Neutrophil (primary cell): ENCODE data around the gene NDNF.

Experiments used
- H3K27ac ChIP-seq: fragments of 200-600 bp; sonication (generic); 2 replicates; pipeline ENCODE4 v1.5.1; 2016; ENCODE audit warnings: mild to moderate bottlenecking, moderate library complexity
- H3K27me3 ChIP-seq: fragments of 200-600 bp; sonication (generic); 2 replicates; pipeline ENCODE4 v1.6.0; 2016; ENCODE audit warnings: mild to moderate bottlenecking
- H3K36me3 ChIP-seq: fragments of 200-600 bp; sonication (generic); 2 replicates; pipeline ENCODE4 v1.5.1; 2017
- H3K4me1 ChIP-seq, 2 experiments: fragments of 200-600 bp in 1 of 2; sonication (generic) in 1 of 2; 1 replicate in 1 of 2; 2 replicates in 1 of 2; pipeline versions ENCODE4 v1.5.1 to v1.6.1; 2013 to 2016; ENCODE audit warnings: low read depth in 1 of 2, low read length in 1 of 2, mild to moderate bottlenecking in 1 of 2, moderate library complexity in 1 of 2; ENCODE audit not compliant: control insufficient read depth in 1 of 2, insufficient read depth in 1 of 2
- H3K4me3 ChIP-seq, 2 experiments: fragments of 200-600 bp in 1 of 2; sonication (generic) in 1 of 2; 1 replicate in 1 of 2; 2 replicates in 1 of 2; pipeline ENCODE4 v1.5.1; 2013 to 2016; ENCODE audit warnings: low read depth in 1 of 2, low read length in 1 of 2, mild to moderate bottlenecking in 1 of 2, moderate library complexity in 1 of 2
- H3K9me3 ChIP-seq: fragments of 200-600 bp; sonication (generic); 2 replicates; pipeline ENCODE4 v1.5.1; 2016
- TF ChIP-seq, protein P1 (sequence below): fragments of 200-600 bp; sonication (generic); IDR thresholded peaks from 2 replicates; pipeline ENCODE4 v1.5.1; 2016; ENCODE audit warnings: antibody characterized with exemption

Gene NDNF

DNA sequence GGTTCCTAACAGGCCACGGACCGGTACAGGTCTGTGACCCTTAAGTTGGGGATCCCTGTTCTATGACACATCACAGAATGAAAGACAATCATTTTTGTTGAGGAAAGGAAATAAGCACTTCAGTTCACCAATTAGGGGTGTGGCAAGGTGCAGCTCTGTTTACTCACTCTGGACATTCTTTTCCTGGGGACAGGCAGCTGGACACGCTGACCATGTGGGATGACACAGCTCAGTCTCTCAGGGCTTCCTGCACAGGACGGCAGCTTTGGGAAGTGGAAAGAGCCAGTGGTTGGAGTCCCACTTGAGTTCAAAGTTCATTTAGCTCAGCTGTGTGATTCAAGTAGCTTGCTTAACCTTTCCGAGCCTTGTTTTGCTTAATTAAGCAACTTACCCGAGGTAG is 55.7 kb downstream of the NDNF start:
- no peaks in the 10 kb centered on the region for H3K4me1 ChIP-seq
- H3K27ac ChIP-seq = no peak overlapping the region
- H3K9me3 ChIP-seq = no peaks in the 10 kb centered on the region
- H3K4me3 ChIP-seq = no peak overlapping the region
- no peaks in the 10 kb centered on the region for H3K36me3 ChIP-seq
- no peaks in the 10 kb centered on the region for H3K27me3 ChIP-seq
- TF ChIP-seq, protein P1, sequence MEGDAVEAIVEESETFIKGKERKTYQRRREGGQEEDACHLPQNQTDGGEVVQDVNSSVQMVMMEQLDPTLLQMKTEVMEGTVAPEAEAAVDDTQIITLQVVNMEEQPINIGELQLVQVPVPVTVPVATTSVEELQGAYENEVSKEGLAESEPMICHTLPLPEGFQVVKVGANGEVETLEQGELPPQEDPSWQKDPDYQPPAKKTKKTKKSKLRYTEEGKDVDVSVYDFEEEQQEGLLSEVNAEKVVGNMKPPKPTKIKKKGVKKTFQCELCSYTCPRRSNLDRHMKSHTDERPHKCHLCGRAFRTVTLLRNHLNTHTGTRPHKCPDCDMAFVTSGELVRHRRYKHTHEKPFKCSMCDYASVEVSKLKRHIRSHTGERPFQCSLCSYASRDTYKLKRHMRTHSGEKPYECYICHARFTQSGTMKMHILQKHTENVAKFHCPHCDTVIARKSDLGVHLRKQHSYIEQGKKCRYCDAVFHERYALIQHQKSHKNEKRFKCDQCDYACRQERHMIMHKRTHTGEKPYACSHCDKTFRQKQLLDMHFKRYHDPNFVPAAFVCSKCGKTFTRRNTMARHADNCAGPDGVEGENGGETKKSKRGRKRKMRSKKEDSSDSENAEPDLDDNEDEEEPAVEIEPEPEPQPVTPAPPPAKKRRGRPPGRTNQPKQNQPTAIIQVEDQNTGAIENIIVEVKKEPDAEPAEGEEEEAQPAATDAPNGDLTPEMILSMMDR = no peak

DNA sequence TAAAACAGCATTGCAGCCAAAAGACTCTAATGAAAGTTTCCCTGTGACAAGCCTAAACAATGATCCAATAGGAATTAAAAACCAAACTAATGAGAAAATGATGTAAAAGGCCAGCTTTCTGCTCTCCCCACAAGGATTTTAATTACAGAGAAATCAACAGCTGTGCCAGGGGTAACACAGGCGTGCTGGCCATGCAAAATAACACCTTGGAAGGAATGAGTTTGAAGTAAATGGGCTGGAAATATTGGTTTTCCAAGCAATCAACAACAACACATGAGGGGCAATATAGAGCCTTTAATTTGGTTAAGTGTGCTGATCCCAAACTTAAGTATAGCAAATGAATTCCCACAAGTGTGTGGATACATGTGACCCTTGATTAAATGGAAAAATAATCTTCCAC is 56.9 kb downstream of the NDNF start:
- Histone ChIP-seq H3K4me3 (no peak overlapping the region), H3K27ac (no peak overlapping the region), H3K9me3 (no peaks in the 10 kb centered on the region), H3K4me1 (no peaks in the 10 kb centered on the region), H3K27me3 (no peaks in the 10 kb centered on the region), H3K36me3 (no peaks in the 10 kb centered on the region)
- TF ChIP-seq, protein P1 = no peak

DNA sequence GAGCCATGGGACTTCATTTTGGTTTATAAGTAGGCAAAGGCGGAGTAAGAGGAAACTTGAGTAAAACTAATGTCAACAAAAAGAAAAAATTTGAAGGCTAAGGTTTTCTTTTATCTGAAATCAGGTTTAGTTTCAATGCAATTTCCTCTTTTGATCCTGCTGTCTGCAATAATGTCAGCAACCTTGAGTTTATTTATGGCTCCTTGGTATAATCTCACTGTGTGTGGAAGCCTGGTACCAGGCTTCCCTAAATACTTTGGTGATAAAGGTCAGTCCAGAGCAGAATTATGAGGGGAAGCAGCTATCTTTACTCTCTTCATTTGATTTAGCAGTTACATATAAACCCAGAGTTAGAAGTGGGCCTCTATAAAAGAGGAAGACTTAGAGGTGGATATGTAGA is 57.8 kb downstream of the NDNF start:
- TF ChIP-seq, protein P1 = no peak
- Histone ChIP-seq H3K9me3 (no peaks in the 10 kb centered on the region), H3K4me1 (no peaks in the 10 kb centered on the region), H3K4me3 (no peak overlapping the region), H3K27me3 (no peaks in the 10 kb centered on the region), H3K36me3 (no peaks in the 10 kb centered on the region), H3K27ac (no peak overlapping the region)

DNA sequence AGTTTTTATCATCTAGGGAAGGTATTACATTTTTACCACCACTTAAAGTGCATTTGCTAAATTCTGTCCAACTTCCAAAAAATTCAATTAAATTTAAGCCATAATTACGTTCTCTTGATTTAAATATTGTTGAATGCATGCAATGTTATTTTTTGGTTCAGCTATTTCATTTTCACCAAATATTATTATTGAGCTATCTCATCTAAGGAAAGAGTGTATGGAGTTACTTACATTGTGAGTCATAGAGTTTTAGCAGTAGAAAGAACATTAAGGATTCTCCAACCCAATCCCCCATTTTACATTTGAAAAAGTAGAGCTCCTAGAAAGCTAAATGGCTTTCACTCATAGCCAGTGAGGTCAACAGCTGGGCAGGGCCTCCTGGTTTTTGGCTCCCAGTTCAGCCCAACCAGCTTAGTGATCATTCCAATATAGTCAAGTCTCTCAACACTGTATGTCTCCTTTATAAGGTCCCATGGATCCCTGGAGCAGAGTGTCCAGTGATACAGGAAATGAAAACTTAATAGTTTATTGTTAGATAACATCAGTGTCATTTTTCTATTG is 60.5 kb downstream of the NDNF start:
- Histone ChIP-seq H3K4me3 (no peak overlapping the region), H3K4me1 (no peaks in the 10 kb centered on the region), H3K9me3 (no peaks in the 10 kb centered on the region), H3K27me3 (no peaks in the 10 kb centered on the region), H3K36me3 (no peaks in the 10 kb centered on the region), H3K27ac (no peak overlapping the region)
- TF ChIP-seq, protein P1 = no peak

DNA sequence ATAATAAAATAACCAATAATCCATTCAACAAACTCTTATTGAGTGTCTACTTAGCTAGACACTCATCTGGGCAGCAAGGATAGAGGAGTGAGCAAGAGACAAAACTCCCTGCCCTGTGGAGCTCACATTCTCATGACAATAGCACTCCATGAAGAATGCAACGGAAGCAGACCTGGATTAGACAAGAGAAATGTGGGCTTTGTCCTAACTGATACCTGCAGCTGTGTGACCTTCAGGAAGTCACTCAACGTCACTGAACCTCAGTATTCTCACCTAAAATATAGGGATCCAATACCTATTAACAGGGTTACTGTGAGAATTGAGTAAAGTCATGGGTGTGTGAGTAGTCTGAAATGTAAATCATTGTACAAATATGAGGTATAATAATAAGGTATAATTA is 61.2 kb downstream of the NDNF start:
- Histone ChIP-seq H3K27me3 (no peaks in the 10 kb centered on the region), H3K4me3 (no peak overlapping the region), H3K9me3 (no peaks in the 10 kb centered on the region), H3K27ac (no peak overlapping the region), H3K4me1 (no peaks in the 10 kb centered on the region), H3K36me3 (no peaks in the 10 kb centered on the region)
- TF ChIP-seq, protein P1 = no peak
